Osteoblast (primary cell): Measurements from ENCODE around the gene ZYX. TPM values are rescaled to one million over a fixed set of nuclear protein-coding genes. Genes with fewer than 3 reads are reported as not detected.
"Not testable (repeated sequence)": the region's sequence is repeated elsewhere in the genome, so short reads cannot be mapped to it uniquely, and the experiment has no call there.

Experiments used
- DNase-seq: peaks from one replicate; pipeline ENCODE4 v3.0.0; 2011; ENCODE audit warnings: low spot score, mixed read lengths; ENCODE audit not compliant: insufficient read length; ENCODE audit errors: missing footprints
- H2AFZ ChIP-seq: 2 replicates; pipeline ENCODE4 v1.6.0; 2011; ENCODE audit warnings: mild to moderate bottlenecking, low read length
- H3K27ac ChIP-seq: 2 replicates; pipeline ENCODE4 v1.5.1; 2011; ENCODE audit warnings: mild to moderate bottlenecking, low read depth, low read length, moderate library complexity
- H3K27me3 ChIP-seq: 2 replicates; pipeline ENCODE4 v1.6.0; 2012; ENCODE audit warnings: mild to moderate bottlenecking, control low read depth, inconsistent platforms, low read length, moderate library complexity; ENCODE audit not compliant: insufficient read depth
- H3K36me3 ChIP-seq: 2 replicates; pipeline ENCODE4 v1.5.1; 2011; ENCODE audit warnings: mild to moderate bottlenecking, low read length, control low read depth, moderate library complexity; ENCODE audit not compliant: insufficient read depth
- H3K4me1 ChIP-seq: 2 replicates; pipeline ENCODE4 v1.5.1; 2011; ENCODE audit warnings: mild to moderate bottlenecking, low read length, control low read depth, moderate library complexity; ENCODE audit not compliant: insufficient read depth
- H3K4me2 ChIP-seq: 2 replicates; pipeline ENCODE4 v1.6.0; 2011; ENCODE audit warnings: mild to moderate bottlenecking, low read length; ENCODE audit not compliant: insufficient read depth
- H3K4me3 ChIP-seq: fragments of 200-600 bp; sonication (generic); 3 replicates; pipeline ENCODE4 v1.5.1; 2012; ENCODE audit warnings: mild to moderate bottlenecking, low read length, inconsistent platforms; ENCODE audit not compliant: insufficient read depth
- H3K79me2 ChIP-seq: 2 replicates; pipeline ENCODE4 v1.6.0; 2012; ENCODE audit warnings: mild to moderate bottlenecking, low read length, control low read depth, inconsistent platforms; ENCODE audit not compliant: insufficient read depth
- H3K9me3 ChIP-seq: 2 replicates; pipeline ENCODE4 v1.5.1; 2011; ENCODE audit warnings: low read depth, low read length, control low read depth
- H4K20me1 ChIP-seq: 2 replicates; pipeline ENCODE4 v1.6.0; 2012; ENCODE audit warnings: mild to moderate bottlenecking, low read length, control low read depth; ENCODE audit not compliant: insufficient read depth
- total RNA-seq: library from RNA; depleted of rRNA; stranded (reverse); fragments of >200 nt; gene quantifications from 2 replicates; pipeline ENCODE4 v1.2.3, GENCODE V29; 2012
- TF ChIP-seq, protein P1 (sequence below): IDR thresholded peaks from 2 replicates; pipeline ENCODE4 v1.5.1; 2011; ENCODE audit warnings: mild to moderate bottlenecking, low read depth, low read length, moderate library complexity; ENCODE audit errors: extremely low read depth

The ZYX gene
- total RNA-seq, 1 donor = 47.4 TPM

DNA sequence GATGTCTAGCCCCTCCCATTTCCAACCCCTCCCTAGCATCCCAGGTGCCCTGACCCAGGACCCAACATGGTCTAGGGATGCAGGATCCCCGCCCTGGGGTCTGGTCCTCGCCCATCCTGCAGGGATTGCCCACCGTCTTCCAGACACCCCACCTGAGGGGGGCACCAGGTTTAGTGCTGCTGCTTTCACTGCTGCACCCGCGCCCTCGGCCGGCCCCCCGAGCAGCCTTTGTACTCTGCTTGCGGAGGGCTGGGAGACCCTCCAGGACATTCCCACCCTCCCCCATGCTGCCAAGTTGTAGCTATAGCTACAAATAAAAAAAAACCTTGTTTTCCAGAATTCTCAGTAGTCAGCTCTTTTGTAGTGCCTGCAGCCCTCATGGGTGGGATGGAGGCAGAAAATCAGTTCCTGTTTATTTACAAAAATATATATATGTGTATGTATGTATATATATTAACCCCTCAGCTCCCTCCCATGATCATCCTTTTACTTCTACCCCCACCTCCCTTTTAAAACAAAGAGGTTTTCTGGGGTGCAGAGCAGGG, 9.7 kb downstream of the ZYX start:
- peaks cover 45% of the 10 kb centered on the region for H3K4me1 ChIP-seq
- peaks cover 66% of the 10 kb centered on the region for H4K20me1 ChIP-seq
- H3K79me2 ChIP-seq = peaks cover 22% of the 10 kb centered on the region
- H3K27ac ChIP-seq = peak overlapping the region; percentile 93
- no peak overlapping the region for H2AFZ ChIP-seq
- peaks cover 65% of the 10 kb centered on the region for H3K36me3 ChIP-seq
- no peak overlapping the region for H3K4me3 ChIP-seq
- H3K27me3 ChIP-seq = no peaks in the 10 kb centered on the region
- DNase-seq = no peak
- no peaks in the 10 kb centered on the region for H3K9me3 ChIP-seq
- TF ChIP-seq, protein P1, sequence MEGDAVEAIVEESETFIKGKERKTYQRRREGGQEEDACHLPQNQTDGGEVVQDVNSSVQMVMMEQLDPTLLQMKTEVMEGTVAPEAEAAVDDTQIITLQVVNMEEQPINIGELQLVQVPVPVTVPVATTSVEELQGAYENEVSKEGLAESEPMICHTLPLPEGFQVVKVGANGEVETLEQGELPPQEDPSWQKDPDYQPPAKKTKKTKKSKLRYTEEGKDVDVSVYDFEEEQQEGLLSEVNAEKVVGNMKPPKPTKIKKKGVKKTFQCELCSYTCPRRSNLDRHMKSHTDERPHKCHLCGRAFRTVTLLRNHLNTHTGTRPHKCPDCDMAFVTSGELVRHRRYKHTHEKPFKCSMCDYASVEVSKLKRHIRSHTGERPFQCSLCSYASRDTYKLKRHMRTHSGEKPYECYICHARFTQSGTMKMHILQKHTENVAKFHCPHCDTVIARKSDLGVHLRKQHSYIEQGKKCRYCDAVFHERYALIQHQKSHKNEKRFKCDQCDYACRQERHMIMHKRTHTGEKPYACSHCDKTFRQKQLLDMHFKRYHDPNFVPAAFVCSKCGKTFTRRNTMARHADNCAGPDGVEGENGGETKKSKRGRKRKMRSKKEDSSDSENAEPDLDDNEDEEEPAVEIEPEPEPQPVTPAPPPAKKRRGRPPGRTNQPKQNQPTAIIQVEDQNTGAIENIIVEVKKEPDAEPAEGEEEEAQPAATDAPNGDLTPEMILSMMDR = no peak
- peak overlapping the region; percentile 54 for H3K4me2 ChIP-seq

DNA sequence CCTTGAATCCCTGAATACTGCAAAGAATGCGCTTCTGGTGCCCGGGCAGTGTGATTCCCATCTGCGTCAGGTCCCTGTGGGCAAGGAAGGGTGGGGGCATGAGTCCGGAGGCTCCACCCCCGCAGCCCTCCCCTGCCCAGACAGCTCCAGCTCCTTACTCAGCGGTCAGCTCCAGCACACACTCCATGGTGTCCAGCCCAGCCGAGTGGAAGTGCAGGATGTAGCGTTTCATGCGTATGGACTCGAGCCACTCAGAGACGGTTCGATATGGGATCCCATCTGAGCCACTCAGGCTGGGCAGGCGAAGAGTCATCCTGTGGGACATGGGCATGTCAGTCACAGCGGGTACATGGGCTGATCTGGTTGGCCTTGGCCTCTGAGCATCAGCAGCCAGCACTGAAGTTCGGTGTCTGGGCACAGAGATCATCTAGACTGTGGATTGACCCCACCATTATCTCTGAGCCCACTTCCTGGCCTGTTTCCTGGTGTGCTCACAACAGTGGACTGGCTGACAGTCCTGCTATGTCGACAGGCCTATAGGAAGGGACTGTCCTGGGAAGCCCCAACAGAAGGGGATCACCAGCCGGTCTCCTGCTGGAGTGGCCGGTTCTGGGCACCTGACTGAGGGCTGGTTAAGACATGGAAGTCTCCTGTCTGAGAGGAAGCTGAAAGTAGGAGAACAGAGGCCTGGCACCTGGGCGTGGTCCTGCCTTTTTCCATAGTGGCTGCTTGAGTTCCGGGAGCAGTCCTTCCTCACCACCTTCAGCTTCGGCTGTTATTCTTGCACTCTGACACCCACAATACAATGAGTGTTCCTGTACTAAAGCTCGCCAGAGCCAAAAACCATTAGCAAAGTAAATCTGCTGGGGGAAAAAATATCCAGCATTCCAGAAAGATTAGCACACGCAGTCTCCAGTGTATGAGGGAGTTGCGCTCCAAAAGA, 10.6 kb downstream of the ZYX start:
- peaks cover 57% of the 10 kb centered on the region for H4K20me1 ChIP-seq
- peak overlapping the region; percentile 34 for H3K4me3 ChIP-seq
- peak; percentile 99 for DNase-seq
- peaks cover 57% of the 10 kb centered on the region for H3K36me3 ChIP-seq
- peak overlapping the region; percentile 93 for H3K27ac ChIP-seq
- H3K79me2 ChIP-seq = peaks cover 13% of the 10 kb centered on the region
- TF ChIP-seq, protein P1 = no peak
- no peaks in the 10 kb centered on the region for H3K27me3 ChIP-seq
- H2AFZ ChIP-seq = no peak overlapping the region
- no peaks in the 10 kb centered on the region for H3K9me3 ChIP-seq
- H3K4me1 ChIP-seq = peaks cover 39% of the 10 kb centered on the region
- peak overlapping the region; percentile 54 for H3K4me2 ChIP-seq

DNA sequence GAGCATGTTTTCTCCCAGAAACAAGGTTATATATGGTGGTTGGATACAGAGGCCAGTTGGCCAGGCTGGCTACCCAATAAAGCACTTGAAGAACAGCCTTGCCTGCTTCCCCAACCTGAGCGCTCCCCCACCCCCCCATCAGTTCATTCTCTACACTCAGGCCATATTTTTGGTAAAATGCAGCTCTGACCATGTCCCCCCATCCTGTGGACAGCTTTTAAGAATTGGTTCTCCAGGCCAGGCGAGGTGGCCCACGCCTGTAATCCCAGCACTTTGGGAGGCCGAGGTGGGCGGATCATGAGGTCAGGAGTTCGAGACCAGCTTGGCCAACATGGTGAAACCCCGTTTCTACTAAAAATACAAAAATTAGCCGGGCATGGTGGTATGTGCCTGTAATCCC, 11.3 kb downstream of the ZYX start:
- not testable (repeated sequence) for H3K4me2 ChIP-seq, DNase-seq, H3K9me3 ChIP-seq, H2AFZ ChIP-seq, H3K4me3 ChIP-seq, H3K27me3 ChIP-seq, H3K79me2 ChIP-seq
- Histone ChIP-seq H3K4me1 (peaks cover 39% of the 10 kb centered on the region), H3K27ac (peak overlapping the region; percentile 93), H4K20me1 (peaks cover 51% of the 10 kb centered on the region), H3K36me3 (peaks cover 50% of the 10 kb centered on the region)

DNA sequence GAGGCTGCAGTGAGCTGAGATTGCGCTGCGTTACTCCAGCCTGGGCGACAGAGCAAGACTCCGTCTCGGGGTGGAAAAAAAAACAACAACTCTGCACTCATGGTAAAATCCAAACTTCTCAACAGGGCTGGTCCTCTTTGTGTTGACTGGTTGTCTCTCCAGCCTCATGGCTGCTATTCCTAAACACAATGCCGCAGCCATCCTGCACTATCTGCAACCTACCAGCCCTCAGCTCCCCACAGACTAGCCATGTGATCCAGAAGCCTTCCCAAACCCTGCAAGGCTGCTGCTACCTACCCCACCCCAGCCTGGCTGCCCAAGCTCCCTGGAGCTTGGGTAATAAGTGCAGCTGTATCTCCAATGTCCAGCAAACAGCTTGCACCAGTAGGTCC, 11.7 kb downstream of the ZYX start:
- Histone ChIP-seq H3K4me1 (peaks cover 39% of the 10 kb centered on the region), H3K4me2 (no peak overlapping the region)

More for the DNA sequence above, 11.7 kb downstream of the ZYX start:
- H3K9me3 ChIP-seq = no peaks in the 10 kb centered on the region
- H3K4me3 ChIP-seq = no peak overlapping the region
- peaks cover 46% of the 10 kb centered on the region for H3K36me3 ChIP-seq
- DNase-seq = peak; percentile 67
- H3K27me3 ChIP-seq = no peaks in the 10 kb centered on the region
- TF ChIP-seq, protein P1 = no peak
- peaks cover 1% of the 10 kb centered on the region for H3K79me2 ChIP-seq
- no peak overlapping the region for H2AFZ ChIP-seq
- H4K20me1 ChIP-seq = peaks cover 46% of the 10 kb centered on the region
- H3K27ac ChIP-seq = no peak overlapping the region
